Esophagus muscularis mucosa (tissue), 4 donors: ENCODE data around the gene KIR3DL1. TPM values are rescaled to one million over a fixed set of nuclear protein-coding genes. Genes with fewer than 3 reads are reported as not detected.
"Not testable (repeated sequence)": the region's sequence is repeated elsewhere in the genome, so short reads cannot be mapped to it uniquely, and the experiment has no call there.

Experiments used
- DNase-seq: peaks from one replicate; pipeline ENCODE4 v3.0.0-alpha.2; 2017; ENCODE audit errors: extremely low spot score
- H3K27ac ChIP-seq, 4 donors: fragments of 200-600 bp; sonication (generic); replicated peaks in 1 of 4; 1 replicate in 3 of 4; 2 replicates in 1 of 4; pipeline ENCODE4 v1.5.1; 2016 to 2019; ENCODE audit warnings: mild to moderate bottlenecking in 1 of 4
- H3K27me3 ChIP-seq, 4 donors: fragments of 200-600 bp; sonication (generic); one replicate each; pipeline versions ENCODE4 v1.5.1 to v1.6.0; 2016 to 2019
- H3K36me3 ChIP-seq, 4 donors: fragments of 200-600 bp; sonication (generic); one replicate each; pipeline ENCODE4 v1.5.1; 2016 to 2019
- H3K4me1 ChIP-seq, 4 donors: fragments of 200-600 bp; sonication (generic); one replicate each; pipeline ENCODE4 v1.5.1; 2016 to 2019
- H3K4me3 ChIP-seq, 4 donors: fragments of 200-600 bp; sonication (generic); 1 replicate in 2 of 4; 2 replicates in 2 of 4; pipeline ENCODE4 v1.5.1; 2016 to 2019; ENCODE audit warnings: mild to moderate bottlenecking in 4 of 4, moderate library complexity in 1 of 4
- H3K9me3 ChIP-seq, 4 donors: fragments of 200-600 bp; sonication (generic); 1 replicate in 3 of 4; 2 replicates in 1 of 4; pipeline ENCODE4 v1.5.1; 2016 to 2019
- CTCF ChIP-seq, 3 experiments: fragments of 200-600 bp in 2 of 3; fragments of 450-650 bp in 1 of 3; sonication (generic) in 2 of 3; IDR thresholded peaks; one replicate each; pipeline ENCODE4 v1.5.1; 2017 to 2019; ENCODE audit warnings: antibody characterized with exemption in 3 of 3, mild to moderate bottlenecking in 2 of 3, moderate library complexity in 1 of 3
- EP300 ChIP-seq: sonication (generic); formaldehyde crosslinking; IDR thresholded peaks from one replicate; pipeline ENCODE4 v1.6.1; 2017; ENCODE audit warnings: antibody characterized with exemption
- POLR2A ChIP-seq: fragments of 450-650 bp; IDR thresholded peaks from one replicate; pipeline ENCODE4 v1.6.1; 2017; ENCODE audit warnings: antibody characterized with exemption, moderate library complexity, mild to moderate bottlenecking, low read depth
- POLR2AphosphoS5 ChIP-seq, 2 donors: sonication (generic); formaldehyde crosslinking; IDR thresholded peaks; one replicate each; pipeline ENCODE4 v1.6.1; 2017; ENCODE audit warnings: antibody characterized with exemption in 2 of 2
- WGBS: methylation state at CpG from one replicate; pipeline ENCODE4 v1.1.5; 2018; 5-methylcytosine and 5-hydroxymethylcytosine counted together
- intact Hi-C: fragments of 100-400 bp; cut with DNase I; formaldehyde crosslinking; loops from one replicate; pipeline ENCODE4 v1.15.1; 2023
- total RNA-seq, 4 donors: library from RNA; depleted of rRNA; stranded (reverse); fragments of >200 nt; gene quantifications; one replicate each; pipeline versions ENCODE4 v1.1.0 to v1.2.1, GENCODE V29; 2016

Gene KIR3DL1
- total RNA-seq, 4 donors from 2014 or later: not detected

- intact Hi-C loops: no loop called here
- DNase-seq: peak; percentile 42
- peaks cover 0 to 30% (median 0%) of the 10 kb centered on the region in 4 donors for H3K27me3 ChIP-seq
- WGBS: 50% methylated on average over 5 of the region's 5 CpGs
- no peak overlapping the region for H3K27ac ChIP-seq
- no peaks in the 10 kb centered on the region for H3K36me3 ChIP-seq
- peaks cover 0 to 6% (median 0%) of the 10 kb centered on the region in 4 donors for H3K9me3 ChIP-seq
- H3K4me1 ChIP-seq: no peaks in the 10 kb centered on the region
- no peak overlapping the region for H3K4me3 ChIP-seq
- no peak for TF ChIP-seq POLR2AphosphoS5 (IDR thresholded peaks at IDR 0.05)
- no peak for TF ChIP-seq POLR2A
- TF ChIP-seq EP300: no peak
- TF ChIP-seq CTCF (IDR thresholded peaks at IDR 0.05): no peak
Measured at GRCh38 chr19:54804101-54804500, 12.2 kb upstream of the KIR3DL1 start.

GRCh38 chr19:54804571-54804970 lies 11.7 kb upstream of the KIR3DL1 start:
- TF ChIP-seq POLR2AphosphoS5 (IDR thresholded peaks at IDR 0.05): no peak
- no peak for TF ChIP-seq POLR2A
- TF ChIP-seq CTCF (IDR thresholded peaks at IDR 0.05): no peak
- TF ChIP-seq EP300: no peak
- H3K4me3 ChIP-seq: no peak overlapping the region
- intact Hi-C loops: no loop called here

GRCh38 chr19:54805665-54806515 lies 10.4 kb upstream of the KIR3DL1 start:
- intact Hi-C loops: no loop called here
- Histone ChIP-seq H3K27ac (no peak overlapping the region), H3K36me3 (no peaks in the 10 kb centered on the region), H3K9me3 (no peaks in the 10 kb centered on the region), H3K4me3 (no peak overlapping the region), H3K4me1 (no peaks in the 10 kb centered on the region), H3K27me3 (peaks cover 0 to 30% (median 0%) of the 10 kb centered on the region in 4 donors)
- no peak for TF ChIP-seq POLR2A
- no peak for TF ChIP-seq EP300
- TF ChIP-seq POLR2AphosphoS5 (IDR thresholded peaks at IDR 0.05): no peak
- no peak for TF ChIP-seq CTCF (IDR thresholded peaks at IDR 0.05)
- 77% methylated on average over 10 of the region's 14 CpGs for whole genome bisulfite sequencing
- no peak for DNase-seq

More at GRCh38 chr19:54804571-54804970, 11.7 kb upstream of the KIR3DL1 start:
- Histone ChIP-seq H3K36me3 (no peaks in the 10 kb centered on the region), H3K27me3 (peaks cover 0 to 30% (median 0%) of the 10 kb centered on the region in 4 donors), H3K27ac (no peak overlapping the region), H3K9me3 (peaks cover 0 to 3% (median 0%) of the 10 kb centered on the region in 4 donors), H3K4me1 (no peaks in the 10 kb centered on the region)
- peak; percentile 5 for DNase-seq
- WGBS: 91% methylated on average over 10 of the region's 10 CpGs

- Histone ChIP-seq H3K4me3 (no peak overlapping the region), H3K27me3 (peaks cover 0 to 30% (median 0%) of the 10 kb centered on the region in 4 donors), H3K27ac (no peak overlapping the region), H3K36me3 (no peaks in the 10 kb centered on the region), H3K4me1 (no peaks in the 10 kb centered on the region), H3K9me3 (no peaks in the 10 kb centered on the region)
- 59% methylated on average over 2 of the region's 2 CpGs for WGBS
- no peak for TF ChIP-seq CTCF (IDR thresholded peaks at IDR 0.05)
- TF ChIP-seq EP300: no peak
- TF ChIP-seq POLR2A: no peak
- no peak for TF ChIP-seq POLR2AphosphoS5 (IDR thresholded peaks at IDR 0.05)
- DNase-seq: peak; percentile 3
- intact Hi-C loops: no loop called here
Measured at GRCh38 chr19:54806516-54806838, 9.8 kb upstream of the KIR3DL1 start.

- H3K4me3 ChIP-seq, intact Hi-C loops, H3K9me3 ChIP-seq, DNase-seq, H3K4me1 ChIP-seq, H3K36me3 ChIP-seq, H3K27ac ChIP-seq: not testable (repeated sequence)
- WGBS: 68% methylated on average over 3 of the region's 3 CpGs
- H3K27me3 ChIP-seq: peaks cover 0 to 16% (median 0%) of the 10 kb centered on the region in 4 donors
Measured at GRCh38 chr19:54814571-54814970, 1.7 kb upstream of the KIR3DL1 start.
